Measurements from ENCODE around the gene MERTK.

DNA sequence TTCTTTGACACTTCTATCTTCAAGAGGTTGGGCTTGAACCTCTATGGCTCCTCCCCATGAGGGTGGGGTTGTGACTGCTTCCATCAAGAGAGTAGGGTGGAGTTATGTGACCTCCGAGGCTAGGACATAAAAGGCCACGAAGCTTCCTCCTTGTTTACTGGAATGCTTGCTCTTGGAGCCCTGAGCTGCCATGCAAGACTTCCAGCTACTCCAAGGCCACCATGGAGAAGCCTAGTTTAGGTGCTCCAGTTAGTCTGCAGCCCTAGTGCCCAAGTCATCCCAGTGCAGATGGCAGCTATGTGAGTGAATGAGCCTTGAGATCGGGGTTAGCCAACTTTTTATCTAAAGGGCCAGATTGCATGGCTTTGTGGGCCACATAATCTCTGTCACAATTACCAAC, 2.4 kb upstream of the MERTK start:
- TF ChIP-seq CTCF (conservative IDR thresholded peaks at IDR 0.05) (no peak), ZFX (IDR thresholded peaks at IDR 0.05) (no peak)

All from C4-2B (cell line).